ENCODE results near the gene CDH26.

CDH26 gene

DNA sequence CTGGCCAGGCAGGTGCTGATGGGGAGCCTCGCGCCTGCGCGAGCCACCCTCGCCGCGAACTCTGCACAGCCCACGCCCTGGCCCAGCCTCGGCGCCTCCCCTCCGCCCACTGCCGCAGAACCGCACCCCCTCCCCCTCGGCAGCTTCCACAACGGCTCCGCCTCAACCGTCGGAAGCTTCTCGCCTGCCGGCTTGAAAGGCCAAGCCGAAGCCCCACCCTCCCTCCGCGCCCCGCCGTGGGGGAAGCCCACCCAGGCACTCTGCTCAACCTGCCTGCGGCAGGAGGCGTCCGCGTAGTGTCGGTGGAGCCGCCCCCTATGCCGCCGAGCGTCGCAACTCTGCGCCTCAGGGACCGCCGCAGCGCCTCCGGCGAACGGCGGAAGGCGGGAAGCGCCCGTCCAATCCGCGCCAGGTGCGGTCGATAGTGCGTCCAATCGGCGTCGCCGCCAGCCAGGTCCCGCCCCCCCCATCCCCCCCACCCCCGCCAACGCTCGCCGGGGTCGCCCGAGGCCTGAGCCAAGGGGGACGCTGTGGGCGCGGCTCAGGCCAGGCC, 24.9 kb upstream of the CDH26 start, which contains the start of gene SYCP2:
TSS of gene SYCP2 (minus strand) at position 342 of the 553 bp plus-strand sequence. CDS start 11,224 bp downstream, outside the sequence.
- peak within 1 kb of the TSS; percentile 50 to 67 for H3K4me3 ChIP-seq (ENCODE audit: low read length in 2 of 2)
- peak within 1 kb of the TSS in 1 of 2 donors; percentile 32 for H3K27ac ChIP-seq (ENCODE audit: low read depth in 2 of 2, low read length in 2 of 2)
- no peaks in the 10 kb centered on the region for H3K27me3 ChIP-seq (ENCODE audit: control insufficient read depth in 2 of 2, insufficient read depth in 2 of 2, low read length in 2 of 2)
- H3K9ac ChIP-seq (ENCODE audit: low read depth in 1 of 2, low read length in 2 of 2) = peak within 1 kb of the TSS; percentile 53 to 56
- H3K4me1 ChIP-seq (ENCODE audit: control insufficient read depth in 2 of 2, insufficient read depth in 2 of 2, low read length in 2 of 2) = peaks cover 2 to 4% of the 10 kb centered on the region in 2 donors
- H3K36me3 ChIP-seq (ENCODE audit: control insufficient read depth in 2 of 2, insufficient read depth in 2 of 2, low read length in 2 of 2) = no peaks in the 10 kb centered on the region
- H3K9me3 ChIP-seq (ENCODE audit: control insufficient read depth in 2 of 2, low read length in 2 of 2) = no peaks in the 10 kb centered on the region

DNA sequence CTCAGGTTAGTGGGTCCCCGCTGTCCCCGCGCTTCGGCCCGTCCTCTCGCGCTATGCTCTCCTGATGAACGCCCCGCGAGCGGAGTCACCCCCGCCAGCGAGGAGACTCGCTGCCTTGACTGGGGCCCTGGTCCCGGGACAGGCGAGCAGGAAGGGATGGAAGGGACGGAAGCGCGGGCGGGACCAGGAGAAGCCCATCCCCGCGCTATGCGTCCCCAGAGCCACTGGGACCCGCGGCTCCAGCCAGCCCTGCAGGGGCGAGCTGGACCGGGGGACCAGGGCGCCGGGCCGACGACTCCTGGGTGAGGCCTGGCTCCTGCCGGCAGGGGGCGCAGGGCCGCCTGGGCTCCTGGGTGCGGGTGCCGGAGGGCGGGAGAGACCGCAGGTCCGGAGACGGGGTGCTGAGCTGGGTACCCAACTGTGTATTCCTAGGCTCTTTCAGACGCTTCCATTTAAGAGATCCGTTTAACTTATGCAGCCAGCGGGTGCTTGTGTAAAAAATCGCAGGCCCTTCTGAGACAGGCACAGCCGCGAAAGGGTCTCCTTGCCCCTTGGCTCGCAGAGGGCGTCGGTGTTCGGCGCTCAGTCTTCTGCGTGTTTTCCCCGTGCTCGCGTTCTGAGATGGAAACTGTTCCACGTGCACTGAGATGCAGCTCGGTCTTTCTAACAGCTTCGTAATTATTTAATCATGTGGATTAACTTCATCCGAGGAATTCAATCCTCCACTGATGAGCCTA, 24.2 kb upstream of the CDH26 start:
- peak overlapping the region; percentile 50 to 67 for H3K4me3 ChIP-seq (ENCODE audit: low read length in 2 of 2)
- H3K36me3 ChIP-seq (ENCODE audit: control insufficient read depth in 2 of 2, insufficient read depth in 2 of 2, low read length in 2 of 2) = no peaks in the 10 kb centered on the region
- H3K27me3 ChIP-seq (ENCODE audit: control insufficient read depth in 2 of 2, insufficient read depth in 2 of 2, low read length in 2 of 2) = no peaks in the 10 kb centered on the region
- no peaks in the 10 kb centered on the region for H3K9me3 ChIP-seq (ENCODE audit: control insufficient read depth in 2 of 2, low read length in 2 of 2)
- peak overlapping the region; percentile 53 to 56 for H3K9ac ChIP-seq (ENCODE audit: low read depth in 1 of 2, low read length in 2 of 2)
- H3K4me1 ChIP-seq (ENCODE audit: control insufficient read depth in 2 of 2, insufficient read depth in 2 of 2, low read length in 2 of 2) = peaks cover 8 to 9% of the 10 kb centered on the region in 2 donors
- H3K27ac ChIP-seq (ENCODE audit: low read depth in 2 of 2, low read length in 2 of 2) = peak overlapping the region in 1 of 2 donors; percentile 32

DNA sequence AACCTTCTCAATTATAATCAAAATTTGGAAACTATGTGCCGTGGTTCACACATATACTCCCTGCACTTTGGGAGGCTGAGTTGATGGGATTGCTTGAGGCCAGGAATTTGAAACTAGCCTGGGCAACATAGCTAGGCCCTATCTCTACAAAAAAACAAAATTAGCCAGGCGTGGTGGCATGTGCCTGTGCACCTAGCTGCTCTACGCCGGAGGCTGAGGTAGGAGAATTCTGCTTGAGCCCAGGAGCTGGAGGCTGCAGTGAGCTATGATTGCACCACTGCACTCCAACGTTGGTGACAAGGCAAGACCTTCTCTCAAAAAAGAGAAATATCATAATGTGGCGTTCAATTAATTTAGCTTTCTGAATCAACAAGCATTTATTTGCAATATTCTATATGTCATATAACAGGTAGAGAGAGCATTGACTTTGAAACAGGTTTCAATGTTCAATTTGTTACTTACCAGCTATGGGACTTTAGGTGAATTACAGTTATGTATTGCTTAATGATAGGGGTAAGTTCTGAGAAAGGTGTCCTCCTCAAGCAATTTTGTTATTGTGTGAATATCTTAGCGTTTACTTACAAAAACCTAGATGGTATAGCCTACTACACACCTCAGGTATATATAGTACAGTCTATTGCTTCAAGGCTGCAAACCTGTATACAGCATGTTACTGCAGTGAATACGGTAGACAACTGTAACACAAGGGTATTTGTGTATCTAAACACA, 22.6 kb upstream of the CDH26 start:
- Histone ChIP-seq H3K4me1 (ENCODE audit: control insufficient read depth in 2 of 2, insufficient read depth in 2 of 2, low read length in 2 of 2) (peaks cover 12 to 14% of the 10 kb centered on the region in 2 donors), H3K4me3 (ENCODE audit: low read length in 2 of 2) (no peak overlapping the region), H3K27me3 (ENCODE audit: control insufficient read depth in 2 of 2, insufficient read depth in 2 of 2, low read length in 2 of 2) (no peaks in the 10 kb centered on the region), H3K9ac (ENCODE audit: low read depth in 1 of 2, low read length in 2 of 2) (no peak overlapping the region), H3K27ac (ENCODE audit: low read depth in 2 of 2, low read length in 2 of 2) (no peak overlapping the region), H3K36me3 (ENCODE audit: control insufficient read depth in 2 of 2, insufficient read depth in 2 of 2, low read length in 2 of 2) (no peaks in the 10 kb centered on the region), H3K9me3 (ENCODE audit: control insufficient read depth in 2 of 2, low read length in 2 of 2) (no peaks in the 10 kb centered on the region)

DNA sequence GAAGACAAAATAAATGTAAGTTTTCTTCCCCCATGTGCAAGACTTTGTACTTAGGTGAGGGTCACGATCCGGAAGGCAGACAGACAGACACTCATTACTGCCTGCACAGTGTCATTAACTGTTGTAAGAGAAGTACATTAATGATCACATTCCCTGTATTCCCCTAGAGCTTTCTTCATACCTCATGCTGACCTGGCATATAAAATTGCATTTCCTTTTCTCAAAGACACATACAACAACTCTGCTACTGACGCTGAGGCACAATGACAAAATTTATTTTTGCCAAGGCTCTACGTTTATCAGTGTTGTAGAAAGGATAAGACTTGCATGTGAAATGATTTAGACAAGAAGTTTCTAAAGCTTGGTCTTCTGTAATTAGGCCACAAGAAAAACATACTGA, 21.8 kb upstream of the CDH26 start:
- no peak overlapping the region for H3K27ac ChIP-seq (ENCODE audit: low read depth in 2 of 2, low read length in 2 of 2)
- no peak overlapping the region for H3K9ac ChIP-seq (ENCODE audit: low read depth in 1 of 2, low read length in 2 of 2)
- peaks cover 14 to 21% of the 10 kb centered on the region in 2 donors for H3K4me1 ChIP-seq (ENCODE audit: control insufficient read depth in 2 of 2, insufficient read depth in 2 of 2, low read length in 2 of 2)

DNA sequence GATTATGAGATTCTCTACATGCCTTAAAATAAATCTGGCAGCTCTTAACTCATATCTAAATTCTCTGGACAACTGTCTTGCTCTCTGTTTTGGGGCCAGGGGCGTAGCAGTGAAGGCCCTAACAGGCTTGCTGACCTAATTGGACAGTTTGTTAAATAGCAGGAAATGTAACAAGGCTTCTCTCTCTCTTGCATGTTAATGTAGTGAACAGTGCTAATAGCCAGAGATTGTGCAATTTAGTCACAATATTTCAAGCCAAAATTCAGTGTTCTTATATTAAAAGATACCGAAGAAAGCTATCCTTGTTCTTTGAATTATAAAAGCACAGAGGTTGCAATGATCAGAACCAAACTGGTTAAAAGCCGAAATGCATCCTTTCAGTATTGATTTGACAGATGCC, 21.1 kb upstream of the CDH26 start:
- Histone ChIP-seq H3K27ac (ENCODE audit: low read depth in 2 of 2, low read length in 2 of 2) (no peak overlapping the region), H3K4me3 (ENCODE audit: low read length in 2 of 2) (no peak overlapping the region), H3K9me3 (ENCODE audit: control insufficient read depth in 2 of 2, low read length in 2 of 2) (no peaks in the 10 kb centered on the region), H3K4me1 (ENCODE audit: control insufficient read depth in 2 of 2, insufficient read depth in 2 of 2, low read length in 2 of 2) (peaks cover 17 to 25% of the 10 kb centered on the region in 2 donors), H3K9ac (ENCODE audit: low read depth in 1 of 2, low read length in 2 of 2) (no peak overlapping the region), H3K36me3 (ENCODE audit: control insufficient read depth in 2 of 2, insufficient read depth in 2 of 2, low read length in 2 of 2) (no peaks in the 10 kb centered on the region), H3K27me3 (ENCODE audit: control insufficient read depth in 2 of 2, insufficient read depth in 2 of 2, low read length in 2 of 2) (no peaks in the 10 kb centered on the region)

More for the DNA sequence above, 21.8 kb upstream of the CDH26 start:
- Histone ChIP-seq H3K27me3 (ENCODE audit: control insufficient read depth in 2 of 2, insufficient read depth in 2 of 2, low read length in 2 of 2) (no peaks in the 10 kb centered on the region), H3K9me3 (ENCODE audit: control insufficient read depth in 2 of 2, low read length in 2 of 2) (no peaks in the 10 kb centered on the region), H3K36me3 (ENCODE audit: control insufficient read depth in 2 of 2, insufficient read depth in 2 of 2, low read length in 2 of 2) (no peaks in the 10 kb centered on the region), H3K4me3 (ENCODE audit: low read length in 2 of 2) (no peak overlapping the region)

DNA sequence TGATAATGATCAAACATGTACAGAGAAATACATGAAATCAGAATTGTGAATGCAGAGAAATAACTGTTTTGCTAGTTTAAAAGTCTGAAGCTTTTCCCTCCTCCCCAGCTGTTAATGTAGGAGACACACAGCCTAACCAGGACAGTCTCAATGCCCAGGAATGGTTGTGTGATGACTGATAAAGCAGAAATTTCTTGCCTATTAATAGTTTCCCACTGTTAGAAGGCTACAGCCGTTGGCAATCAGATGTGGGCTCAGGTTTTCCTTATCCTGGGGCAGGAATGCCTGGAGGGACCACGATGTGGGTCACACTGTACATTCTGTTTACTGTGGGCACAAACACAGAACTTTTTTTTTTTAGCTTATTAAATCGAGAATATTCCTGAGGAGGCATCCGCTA, 20.0 kb upstream of the CDH26 start:
- H3K4me1 ChIP-seq (ENCODE audit: control insufficient read depth in 2 of 2, insufficient read depth in 2 of 2, low read length in 2 of 2) = peaks cover 17 to 25% of the 10 kb centered on the region in 2 donors
- H3K9ac ChIP-seq (ENCODE audit: low read depth in 1 of 2, low read length in 2 of 2) = no peak overlapping the region
- no peaks in the 10 kb centered on the region for H3K27me3 ChIP-seq (ENCODE audit: control insufficient read depth in 2 of 2, insufficient read depth in 2 of 2, low read length in 2 of 2)
- H3K9me3 ChIP-seq (ENCODE audit: control insufficient read depth in 2 of 2, low read length in 2 of 2) = no peaks in the 10 kb centered on the region
- peaks cover 5 to 8% of the 10 kb centered on the region in 2 donors for H3K36me3 ChIP-seq (ENCODE audit: control insufficient read depth in 2 of 2, insufficient read depth in 2 of 2, low read length in 2 of 2)
- H3K4me3 ChIP-seq (ENCODE audit: low read length in 2 of 2) = peak overlapping the region in 1 of 2 donors; percentile 9
- H3K27ac ChIP-seq (ENCODE audit: low read depth in 2 of 2, low read length in 2 of 2) = no peak overlapping the region

DNA sequence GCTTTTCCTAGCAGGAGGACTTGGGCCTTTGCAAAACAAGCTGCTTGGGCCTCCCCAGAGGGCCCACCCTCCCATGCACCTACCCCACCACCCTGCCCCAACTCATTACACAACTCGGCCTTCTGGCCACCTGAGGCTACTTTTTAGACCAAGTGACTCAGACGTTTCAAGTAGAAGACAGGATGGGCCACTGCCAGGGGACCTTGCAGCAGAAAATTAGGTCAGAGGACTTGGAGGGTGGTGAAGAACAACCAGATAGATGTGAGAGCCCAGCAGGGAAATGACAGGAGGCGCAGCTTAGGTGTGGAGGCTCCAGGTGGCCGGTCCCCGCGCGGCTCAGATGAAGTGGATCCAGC, 19.5 kb upstream of the CDH26 start:
- Histone ChIP-seq H3K27ac (ENCODE audit: low read depth in 2 of 2, low read length in 2 of 2) (no peak overlapping the region), H3K4me1 (ENCODE audit: control insufficient read depth in 2 of 2, insufficient read depth in 2 of 2, low read length in 2 of 2) (peaks cover 17 to 25% of the 10 kb centered on the region in 2 donors), H3K9ac (ENCODE audit: low read depth in 1 of 2, low read length in 2 of 2) (no peak overlapping the region)

DNA sequence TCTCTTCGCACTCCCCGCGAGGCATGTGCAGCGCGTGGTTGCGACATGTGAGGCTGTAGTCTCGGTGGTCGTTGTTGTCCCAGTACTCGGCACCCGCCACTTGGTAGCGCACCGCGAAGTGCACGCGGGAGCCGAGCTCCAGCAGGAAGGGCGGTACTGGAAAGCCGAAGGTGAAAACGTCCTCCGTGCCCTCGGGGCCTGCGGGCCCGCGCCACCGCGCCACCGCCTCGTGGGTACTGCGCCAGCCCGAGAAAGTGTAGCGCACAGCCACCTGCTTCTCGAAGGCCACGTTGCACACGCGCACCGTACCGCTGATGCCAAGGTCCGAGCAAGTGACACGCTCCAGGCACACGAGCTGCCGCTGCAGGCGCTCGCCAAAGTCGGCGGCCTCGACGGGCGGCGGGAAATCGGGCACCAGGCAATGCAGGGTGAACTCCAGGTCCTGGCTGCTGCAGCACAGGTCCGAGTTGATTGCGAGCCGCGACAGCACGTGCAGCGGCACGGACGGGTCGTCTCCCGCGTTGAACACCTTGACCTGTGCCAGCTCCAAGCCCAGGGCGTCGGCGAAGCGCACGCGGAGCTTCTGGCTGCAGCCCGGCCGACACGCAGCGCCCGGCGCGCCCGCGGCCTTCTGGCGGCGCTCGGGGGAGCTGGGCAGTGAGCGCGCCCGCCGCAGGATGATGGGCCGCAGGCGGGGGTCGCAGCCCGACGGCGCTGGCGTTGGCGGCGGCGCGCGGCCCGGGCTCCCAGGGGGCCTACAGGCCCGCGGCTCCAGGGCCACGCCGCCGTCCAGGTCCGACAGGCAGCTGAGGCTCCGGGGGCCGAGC, 19.0 kb upstream of the CDH26 start:
- Histone ChIP-seq H3K27ac (ENCODE audit: low read depth in 2 of 2, low read length in 2 of 2) (peak overlapping the region; percentile 95 to 100), H3K9ac (ENCODE audit: low read depth in 1 of 2, low read length in 2 of 2) (peak overlapping the region; percentile 90 to 91), H3K36me3 (ENCODE audit: control insufficient read depth in 2 of 2, insufficient read depth in 2 of 2, low read length in 2 of 2) (peaks cover 9 to 11% of the 10 kb centered on the region in 2 donors), H3K4me1 (ENCODE audit: control insufficient read depth in 2 of 2, insufficient read depth in 2 of 2, low read length in 2 of 2) (peaks cover 17 to 25% of the 10 kb centered on the region in 2 donors), H3K9me3 (ENCODE audit: control insufficient read depth in 2 of 2, low read length in 2 of 2) (no peaks in the 10 kb centered on the region), H3K27me3 (ENCODE audit: control insufficient read depth in 2 of 2, insufficient read depth in 2 of 2, low read length in 2 of 2) (no peaks in the 10 kb centered on the region), H3K4me3 (ENCODE audit: low read length in 2 of 2) (peak overlapping the region; percentile 90 to 98)

More for the DNA sequence above, 19.5 kb upstream of the CDH26 start:
- Histone ChIP-seq H3K9me3 (ENCODE audit: control insufficient read depth in 2 of 2, low read length in 2 of 2) (no peaks in the 10 kb centered on the region), H3K36me3 (ENCODE audit: control insufficient read depth in 2 of 2, insufficient read depth in 2 of 2, low read length in 2 of 2) (peaks cover 5 to 8% of the 10 kb centered on the region in 2 donors), H3K4me3 (ENCODE audit: low read length in 2 of 2) (peak overlapping the region in 1 of 2 donors; percentile 98), H3K27me3 (ENCODE audit: control insufficient read depth in 2 of 2, insufficient read depth in 2 of 2, low read length in 2 of 2) (no peaks in the 10 kb centered on the region)

DNA sequence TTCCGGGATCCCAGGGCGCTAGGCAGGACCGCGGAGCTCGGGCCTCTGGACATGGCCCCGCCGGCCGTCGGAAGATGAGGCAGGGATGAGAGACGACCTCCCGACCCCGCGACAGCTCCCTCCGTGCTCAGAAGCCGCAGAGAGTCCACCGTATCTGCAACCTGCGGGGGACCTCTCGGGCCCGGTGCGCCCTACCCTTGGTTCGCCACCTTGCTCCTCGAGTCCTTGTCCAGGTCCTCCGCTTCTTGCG, 18.4 kb upstream of the CDH26 start:
- peak overlapping the region; percentile 90 to 98 for H3K4me3 ChIP-seq (ENCODE audit: low read length in 2 of 2)
- no peaks in the 10 kb centered on the region for H3K27me3 ChIP-seq (ENCODE audit: control insufficient read depth in 2 of 2, insufficient read depth in 2 of 2, low read length in 2 of 2)
- peak overlapping the region; percentile 95 to 100 for H3K27ac ChIP-seq (ENCODE audit: low read depth in 2 of 2, low read length in 2 of 2)
- H3K9me3 ChIP-seq (ENCODE audit: control insufficient read depth in 2 of 2, low read length in 2 of 2) = no peaks in the 10 kb centered on the region
- H3K4me1 ChIP-seq (ENCODE audit: control insufficient read depth in 2 of 2, insufficient read depth in 2 of 2, low read length in 2 of 2) = peaks cover 17 to 25% of the 10 kb centered on the region in 2 donors
- H3K36me3 ChIP-seq (ENCODE audit: control insufficient read depth in 2 of 2, insufficient read depth in 2 of 2, low read length in 2 of 2) = peaks cover 14 to 17% of the 10 kb centered on the region in 2 donors
- H3K9ac ChIP-seq (ENCODE audit: low read depth in 1 of 2, low read length in 2 of 2) = peak overlapping the region; percentile 90 to 91

Data from mucosa of rectum (tissue), 2 donors.